ENCODE data around the gene TBCD. TPM values are rescaled to one million over a fixed set of nuclear protein-coding genes. Genes with fewer than 3 reads are reported as not detected.
"Not testable (repeated sequence)": the region's sequence is repeated elsewhere in the genome, so short reads cannot be mapped to it uniquely, and the experiment has no call there.

Gene TBCD
- total RNA-seq, 6 experiments from 2014 or later, result 47.3 to 67.6 (median 62.5) TPM

GRCh38 chr17:82782657-82783207 lies 30.9 kb downstream of the TBCD start:
- Mint-ChIP-seq H3K27me3 (ENCODE audit: insufficient read depth) (no peaks in the 10 kb centered on the region), H3K36me3 (ENCODE audit: low read depth) (no peaks in the 10 kb centered on the region), H3K4me1 (ENCODE audit: low read depth) (peaks cover 6% of the 10 kb centered on the region; the same call in 1 of the 2 replicates), H3K9me3 (no peaks in the 10 kb centered on the region), H3K27ac (no peak overlapping the region), H3K4me3 (no peak overlapping the region)
- no peak for DNase-seq
- no peak for TF ChIP-seq CTCF (IDR thresholded peaks at IDR 0.05)

- H3K27ac Mint-ChIP-seq, result no peak overlapping the region
- no peak overlapping the region for H3K4me3 Mint-ChIP-seq
- H3K27me3 Mint-ChIP-seq (ENCODE audit: insufficient read depth), result no peaks in the 10 kb centered on the region
- H3K36me3 Mint-ChIP-seq (ENCODE audit: low read depth), result no peaks in the 10 kb centered on the region
- H3K4me1 Mint-ChIP-seq (ENCODE audit: low read depth), result peaks cover 6% of the 10 kb centered on the region; the same call in 1 of the 2 replicates
- H3K9me3 Mint-ChIP-seq, result no peaks in the 10 kb centered on the region
- no peak for DNase-seq
- TF ChIP-seq CTCF (IDR thresholded peaks at IDR 0.05), result no peak
Observed at GRCh38 chr17:82783498-82783897, 31.6 kb downstream of the TBCD start.

GRCh38 chr17:82785581-82785980 lies 33.7 kb downstream of the TBCD start:
- not testable (repeated sequence) for H3K27me3 Mint-ChIP-seq (ENCODE audit: insufficient read depth); H3K27ac Mint-ChIP-seq; DNase-seq; H3K9me3 Mint-ChIP-seq; H3K4me1 Mint-ChIP-seq (ENCODE audit: low read depth); H3K4me3 Mint-ChIP-seq; H3K36me3 Mint-ChIP-seq (ENCODE audit: low read depth)

- peaks cover 4% of the 10 kb centered on the region for H3K4me1 Mint-ChIP-seq (ENCODE audit: low read depth)
- no peaks in the 10 kb centered on the region for H3K9me3 Mint-ChIP-seq
- no peak for DNase-seq
- H3K4me3 Mint-ChIP-seq, result no peak overlapping the region
- H3K36me3 Mint-ChIP-seq (ENCODE audit: low read depth), result no peaks in the 10 kb centered on the region; the same call in 1 of the 2 replicates
- no peak overlapping the region for H3K27ac Mint-ChIP-seq
- TF ChIP-seq CTCF (IDR thresholded peaks at IDR 0.05), result no peak
- H3K27me3 Mint-ChIP-seq (ENCODE audit: insufficient read depth), result 0 out of 2 replicates have a peak, but pooled peaks cover 2% of the 10 kb centered on the region
Observed at GRCh38 chr17:82786427-82786826, 34.6 kb downstream of the TBCD start.

GRCh38 chr17:82787081-82787848 lies 35.4 kb downstream of the TBCD start:
- no peak for DNase-seq
- H3K4me1 Mint-ChIP-seq (ENCODE audit: low read depth), result peaks cover 9% of the 10 kb centered on the region
- no peaks in the 10 kb centered on the region for H3K9me3 Mint-ChIP-seq
- no peak overlapping the region for H3K27ac Mint-ChIP-seq
- no peak overlapping the region for H3K4me3 Mint-ChIP-seq
- TF ChIP-seq CTCF (IDR thresholded peaks at IDR 0.05), result no peak
- 0 out of 2 replicates have a peak, but pooled peaks cover 2% of the 10 kb centered on the region for H3K27me3 Mint-ChIP-seq (ENCODE audit: insufficient read depth)
- H3K36me3 Mint-ChIP-seq (ENCODE audit: low read depth), result peaks cover 4% of the 10 kb centered on the region

Measured in HFFc6 (cell line).